GM12891 (cell line): ENCODE results near the gene UNC119.

Experiments
- POLR2A ChIP-seq: IDR thresholded peaks from 2 replicates; pipeline ENCODE4 v1.6.1; 2011; ENCODE audit warnings: low read depth, low read length, control low read depth
- POLR2AphosphoS5 ChIP-seq: IDR thresholded peaks from 2 replicates; pipeline ENCODE4 v1.6.1; 2011; ENCODE audit warnings: low read depth, low read length, control low read depth
- POU2F2 ChIP-seq: IDR thresholded peaks from 2 replicates; pipeline ENCODE4 v1.6.1; 2011; ENCODE audit warnings: low read depth, mild to moderate bottlenecking, control low read depth, low read length, moderate library complexity
- TAF1 ChIP-seq: IDR thresholded peaks from 2 replicates; pipeline ENCODE4 v1.6.1; 2011; ENCODE audit warnings: low read depth, low read length, control low read depth

- TF ChIP-seq TAF1 (no peak), POLR2AphosphoS5 (no peak), POLR2A (no peak), POU2F2 (no peak)
Measured at GRCh38 chr17:28518578-28518977, 33.8 kb downstream of the UNC119 start.
